NB4 (cell line): ENCODE data around the gene DTNA.

ENCODE experiments used
- DNase-seq: peaks from one replicate; pipeline ENCODE4 v3.0.0; 2010; ENCODE audit warnings: low read depth
- H3K4me3 ChIP-seq: one replicate; pipeline ENCODE4 v1.5.1; 2011; ENCODE audit warnings: mild to moderate bottlenecking, low read depth, low read length, moderate library complexity
- MAX ChIP-seq: IDR thresholded peaks from 2 replicates; pipeline ENCODE4 v1.6.1; 2011; ENCODE audit warnings: low read depth, low read length
- MYC ChIP-seq: IDR thresholded peaks from 2 replicates; pipeline ENCODE4 v1.6.1; 2011; ENCODE audit warnings: low read depth, low read length
- POLR2A ChIP-seq: IDR thresholded peaks from 2 replicates; pipeline ENCODE4 v1.6.1; 2011; ENCODE audit warnings: mild to moderate bottlenecking; ENCODE audit not compliant: insufficient read length; ENCODE audit errors: extremely low read depth
- TF ChIP-seq, protein P1 (sequence below): IDR thresholded peaks from one replicate; pipeline ENCODE4 v1.5.1; 2012; ENCODE audit warnings: low read depth, low read length

DTNA gene

DNA sequence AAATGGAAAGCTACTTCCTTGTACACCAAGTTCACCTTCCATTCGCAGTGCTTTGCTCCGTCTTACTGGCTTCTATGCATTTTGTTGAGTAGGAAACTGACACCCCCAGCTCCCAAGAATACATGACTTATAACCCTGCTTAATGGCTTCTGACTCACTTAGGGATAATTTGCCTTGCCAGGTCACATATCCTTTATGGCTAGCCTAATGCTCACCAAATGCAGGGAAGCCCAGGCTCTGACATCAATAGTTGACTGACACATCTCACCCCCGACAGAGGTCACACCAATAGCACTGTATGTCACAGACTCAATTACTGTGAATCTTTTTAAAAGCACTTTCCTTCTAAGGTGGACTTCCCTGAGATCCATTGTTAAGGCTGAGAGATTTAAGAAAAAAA is 147.2 kb downstream of the DTNA start:
- TF ChIP-seq, protein P1, sequence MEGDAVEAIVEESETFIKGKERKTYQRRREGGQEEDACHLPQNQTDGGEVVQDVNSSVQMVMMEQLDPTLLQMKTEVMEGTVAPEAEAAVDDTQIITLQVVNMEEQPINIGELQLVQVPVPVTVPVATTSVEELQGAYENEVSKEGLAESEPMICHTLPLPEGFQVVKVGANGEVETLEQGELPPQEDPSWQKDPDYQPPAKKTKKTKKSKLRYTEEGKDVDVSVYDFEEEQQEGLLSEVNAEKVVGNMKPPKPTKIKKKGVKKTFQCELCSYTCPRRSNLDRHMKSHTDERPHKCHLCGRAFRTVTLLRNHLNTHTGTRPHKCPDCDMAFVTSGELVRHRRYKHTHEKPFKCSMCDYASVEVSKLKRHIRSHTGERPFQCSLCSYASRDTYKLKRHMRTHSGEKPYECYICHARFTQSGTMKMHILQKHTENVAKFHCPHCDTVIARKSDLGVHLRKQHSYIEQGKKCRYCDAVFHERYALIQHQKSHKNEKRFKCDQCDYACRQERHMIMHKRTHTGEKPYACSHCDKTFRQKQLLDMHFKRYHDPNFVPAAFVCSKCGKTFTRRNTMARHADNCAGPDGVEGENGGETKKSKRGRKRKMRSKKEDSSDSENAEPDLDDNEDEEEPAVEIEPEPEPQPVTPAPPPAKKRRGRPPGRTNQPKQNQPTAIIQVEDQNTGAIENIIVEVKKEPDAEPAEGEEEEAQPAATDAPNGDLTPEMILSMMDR: no peak
- TF ChIP-seq POLR2A (no peak), MYC (no peak)
- H3K4me3 ChIP-seq: no peak overlapping the region
- DNase-seq: no peak

- no peak for DNase-seq
- no peak overlapping the region for H3K4me3 ChIP-seq
Observed at GRCh38 chr18:34858188-34858587, 148.1 kb downstream of the DTNA start.

GRCh38 chr18:34859496-34859895 is 149.4 kb downstream of the DTNA start:
- peak; percentile 43 for DNase-seq
- H3K4me3 ChIP-seq: no peak overlapping the region
- TF ChIP-seq MAX (no peak), POLR2A (no peak), MYC (no peak)
- TF ChIP-seq, protein P1: no peak

More at GRCh38 chr18:34858188-34858587, 148.1 kb downstream of the DTNA start:
- TF ChIP-seq MAX (no peak), POLR2A (no peak), MYC (no peak)
- TF ChIP-seq, protein P1: no peak

GRCh38 chr18:34862561-34862960 is 152.5 kb downstream of the DTNA start:
- TF ChIP-seq MYC (no peak), POLR2A (no peak), MAX (no peak)
- TF ChIP-seq, protein P1: no peak
- DNase-seq: no peak
- H3K4me3 ChIP-seq: no peak overlapping the region

GRCh38 chr18:34863702-34864101 is 153.6 kb downstream of the DTNA start:
- TF ChIP-seq MYC (no peak), MAX (no peak), POLR2A (no peak)
- TF ChIP-seq, protein P1: no peak
- H3K4me3 ChIP-seq: no peak overlapping the region
- DNase-seq: no peak
